Nephron (organoid): Measurements from ENCODE around the gene PRSS53.

ENCODE experiments used
- H3K27ac Mint-ChIP-seq, 3 experiments: 2 replicates each; pipeline ENCODE4 v1.8.0; 2020; ENCODE audit warnings: mixed read lengths in 3 of 3, mild to moderate bottlenecking in 2 of 3, moderate library complexity in 1 of 3
- H3K27me3 Mint-ChIP-seq: 2 replicates; pipeline ENCODE4 v1.8.0; 2021; ENCODE audit warnings: low read depth, mild to moderate bottlenecking, moderate library complexity, mixed read lengths
- H3K36me3 Mint-ChIP-seq: 2 replicates; pipeline ENCODE4 v1.8.0; 2020; ENCODE audit warnings: low read depth, mixed read lengths
- H3K4me1 Mint-ChIP-seq: 2 replicates; pipeline ENCODE4 v1.8.0; 2020; ENCODE audit warnings: mixed read lengths
- H3K4me3 Mint-ChIP-seq, 3 experiments: 2 replicates each; pipeline ENCODE4 v1.8.0; 2020; ENCODE audit warnings: mild to moderate bottlenecking in 3 of 3, mixed read lengths in 3 of 3, moderate library complexity in 2 of 3
- H3K9me3 Mint-ChIP-seq: 2 replicates; pipeline ENCODE4 v1.8.0; 2020; ENCODE audit warnings: mixed read lengths
- TF ChIP-seq, protein P1 (sequence below), 3 experiments: fragments of 200-600 bp; sonication (generic); IDR thresholded peaks; one replicate each; pipeline ENCODE4 v1.5.0; 2021; ENCODE audit warnings: antibody characterized with exemption in 3 of 3; ENCODE audit not compliant: unreplicated experiment in 3 of 3

Gene PRSS53

DNA sequence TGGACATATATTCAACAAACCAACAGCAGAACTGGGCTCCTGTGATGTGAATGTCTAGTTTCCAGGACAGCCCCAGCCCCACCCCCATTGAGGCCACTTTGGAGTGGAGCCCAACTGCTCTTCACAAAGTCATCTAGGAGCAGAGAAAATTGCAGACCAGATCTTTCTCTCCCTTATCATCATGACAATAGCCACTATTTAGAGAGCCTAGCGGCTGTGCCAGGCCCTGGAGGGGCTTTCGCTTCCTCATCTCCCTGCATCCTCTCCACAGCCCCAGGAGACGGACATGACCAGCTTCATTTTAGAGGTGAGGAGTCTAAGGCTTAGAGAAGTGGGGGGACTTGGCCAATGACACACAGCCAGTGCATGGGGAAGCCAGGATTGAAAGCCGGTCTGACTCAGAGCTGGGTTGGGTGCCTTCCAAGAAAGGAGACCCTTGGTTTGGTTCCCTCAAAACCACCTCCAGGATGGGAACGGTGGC, 45.4 kb upstream of the PRSS53 start:
- Mint-ChIP-seq H3K36me3 (peaks cover 21% of the 10 kb centered on the region), H3K27ac (peak overlapping the region; percentile 14 to 61 (median 57)), H3K4me3 (peak overlapping the region; percentile 61 to 83 (median 81)), H3K9me3 (no peaks in the 10 kb centered on the region), H3K4me1 (peaks cover 16% of the 10 kb centered on the region), H3K27me3 (no peaks in the 10 kb centered on the region)
- TF ChIP-seq, protein P1, sequence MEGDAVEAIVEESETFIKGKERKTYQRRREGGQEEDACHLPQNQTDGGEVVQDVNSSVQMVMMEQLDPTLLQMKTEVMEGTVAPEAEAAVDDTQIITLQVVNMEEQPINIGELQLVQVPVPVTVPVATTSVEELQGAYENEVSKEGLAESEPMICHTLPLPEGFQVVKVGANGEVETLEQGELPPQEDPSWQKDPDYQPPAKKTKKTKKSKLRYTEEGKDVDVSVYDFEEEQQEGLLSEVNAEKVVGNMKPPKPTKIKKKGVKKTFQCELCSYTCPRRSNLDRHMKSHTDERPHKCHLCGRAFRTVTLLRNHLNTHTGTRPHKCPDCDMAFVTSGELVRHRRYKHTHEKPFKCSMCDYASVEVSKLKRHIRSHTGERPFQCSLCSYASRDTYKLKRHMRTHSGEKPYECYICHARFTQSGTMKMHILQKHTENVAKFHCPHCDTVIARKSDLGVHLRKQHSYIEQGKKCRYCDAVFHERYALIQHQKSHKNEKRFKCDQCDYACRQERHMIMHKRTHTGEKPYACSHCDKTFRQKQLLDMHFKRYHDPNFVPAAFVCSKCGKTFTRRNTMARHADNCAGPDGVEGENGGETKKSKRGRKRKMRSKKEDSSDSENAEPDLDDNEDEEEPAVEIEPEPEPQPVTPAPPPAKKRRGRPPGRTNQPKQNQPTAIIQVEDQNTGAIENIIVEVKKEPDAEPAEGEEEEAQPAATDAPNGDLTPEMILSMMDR (IDR thresholded peaks at IDR 0.05; ENCODE audit: unreplicated experiment in 3 of 3): no peak

DNA sequence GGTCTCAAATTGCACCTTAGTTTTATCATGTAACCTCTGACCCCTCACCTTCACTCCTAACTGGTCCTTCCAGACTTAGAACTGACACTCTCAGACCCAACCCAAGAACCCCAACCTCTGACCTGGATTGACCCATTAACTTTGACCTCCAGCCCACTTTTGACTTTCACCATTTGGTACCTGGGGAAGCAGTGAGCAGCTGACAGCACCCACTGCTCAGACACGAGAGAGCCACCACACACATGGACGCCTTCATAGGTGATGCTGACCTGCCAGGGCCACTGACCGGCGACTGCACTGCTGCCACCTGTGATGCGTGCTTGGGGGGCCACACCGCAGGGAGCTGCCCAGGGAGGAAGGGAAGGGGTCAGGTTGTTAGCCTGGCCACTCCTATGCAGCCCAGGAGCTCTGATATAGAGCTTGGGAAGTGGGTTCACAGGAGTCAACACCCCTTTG, 44.3 kb upstream of the PRSS53 start:
- peaks cover 16% of the 10 kb centered on the region for H3K4me1 Mint-ChIP-seq
- no peaks in the 10 kb centered on the region for H3K27me3 Mint-ChIP-seq
- peaks cover 21% of the 10 kb centered on the region for H3K36me3 Mint-ChIP-seq
- H3K4me3 Mint-ChIP-seq: peak overlapping the region in 1 of 3 experiments; percentile 61
- peak overlapping the region; percentile 14 to 61 (median 57) for H3K27ac Mint-ChIP-seq
- TF ChIP-seq, protein P1 (IDR thresholded peaks at IDR 0.05; ENCODE audit: unreplicated experiment in 3 of 3): no peak
- H3K9me3 Mint-ChIP-seq: no peaks in the 10 kb centered on the region

DNA sequence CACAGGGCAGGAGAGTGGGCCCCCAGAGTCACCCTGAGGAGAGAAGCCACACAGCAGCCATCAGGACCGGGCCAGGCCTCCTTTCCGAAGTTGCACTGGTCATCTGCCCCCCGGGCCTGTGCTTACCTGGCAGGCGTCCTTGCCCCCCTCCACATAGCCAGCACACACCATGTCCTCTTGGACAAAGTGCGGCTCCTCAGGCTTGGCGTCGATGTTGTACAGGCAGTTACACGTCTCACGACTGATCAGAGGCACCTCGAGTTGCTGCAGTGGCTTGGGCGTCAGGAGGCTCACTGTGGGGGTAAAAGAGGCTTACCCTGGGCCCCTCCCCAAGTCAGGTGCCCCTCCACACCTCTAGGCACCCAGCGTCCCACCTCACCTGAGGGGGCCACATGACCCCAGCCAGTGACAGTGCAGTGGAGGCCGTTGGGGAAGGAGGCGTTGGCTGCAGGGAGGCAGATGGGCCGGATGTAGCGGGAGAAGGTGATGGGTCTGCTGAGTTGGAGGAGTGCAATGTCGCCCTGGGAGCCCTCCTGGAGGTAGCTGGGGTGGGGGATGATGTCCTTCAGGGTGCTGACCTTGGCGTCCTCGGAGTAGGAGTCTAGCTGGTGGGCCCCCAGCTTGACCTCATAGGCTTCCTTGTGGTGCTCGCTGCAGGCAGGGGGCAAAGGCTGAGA, 43.7 kb upstream of the PRSS53 start:
- Mint-ChIP-seq H3K27me3 (no peaks in the 10 kb centered on the region), H3K9me3 (no peaks in the 10 kb centered on the region), H3K4me1 (peaks cover 16% of the 10 kb centered on the region), H3K36me3 (peaks cover 21% of the 10 kb centered on the region), H3K27ac (peak overlapping the region in 1 of 3 experiments; percentile 57), H3K4me3 (no peak overlapping the region)
- TF ChIP-seq, protein P1 (IDR thresholded peaks at IDR 0.05; ENCODE audit: unreplicated experiment in 3 of 3): no peak

DNA sequence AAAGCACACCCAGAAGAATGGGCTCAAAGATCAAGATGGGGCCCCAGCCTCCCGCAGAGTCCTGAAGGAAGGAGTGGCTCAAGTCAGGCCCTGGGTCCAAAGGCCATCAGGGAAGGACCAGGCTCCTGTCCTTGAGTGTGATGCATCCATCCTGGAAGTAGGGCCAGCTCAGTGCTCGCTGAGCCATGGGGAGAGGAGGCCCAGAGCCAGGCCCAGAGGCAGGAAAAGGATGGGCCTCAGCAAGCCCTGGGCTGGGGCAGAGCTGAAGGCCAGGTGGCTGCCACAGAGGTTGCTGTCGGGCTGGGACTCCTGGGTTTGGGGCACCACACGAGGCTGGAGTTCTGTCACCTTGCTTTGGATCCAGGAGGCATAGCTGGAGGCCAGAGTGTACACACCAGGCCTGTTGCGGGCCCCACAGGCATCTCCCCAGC, 43.1 kb upstream of the PRSS53 start:
- H3K4me1 Mint-ChIP-seq: peaks cover 16% of the 10 kb centered on the region
- TF ChIP-seq, protein P1 (IDR thresholded peaks at IDR 0.05; ENCODE audit: unreplicated experiment in 3 of 3): no peak
- peak overlapping the region in 1 of 3 experiments; percentile 89 for H3K27ac Mint-ChIP-seq
- H3K4me3 Mint-ChIP-seq: no peak overlapping the region
- no peaks in the 10 kb centered on the region for H3K9me3 Mint-ChIP-seq
- H3K36me3 Mint-ChIP-seq: peaks cover 21% of the 10 kb centered on the region
- no peaks in the 10 kb centered on the region for H3K27me3 Mint-ChIP-seq

DNA sequence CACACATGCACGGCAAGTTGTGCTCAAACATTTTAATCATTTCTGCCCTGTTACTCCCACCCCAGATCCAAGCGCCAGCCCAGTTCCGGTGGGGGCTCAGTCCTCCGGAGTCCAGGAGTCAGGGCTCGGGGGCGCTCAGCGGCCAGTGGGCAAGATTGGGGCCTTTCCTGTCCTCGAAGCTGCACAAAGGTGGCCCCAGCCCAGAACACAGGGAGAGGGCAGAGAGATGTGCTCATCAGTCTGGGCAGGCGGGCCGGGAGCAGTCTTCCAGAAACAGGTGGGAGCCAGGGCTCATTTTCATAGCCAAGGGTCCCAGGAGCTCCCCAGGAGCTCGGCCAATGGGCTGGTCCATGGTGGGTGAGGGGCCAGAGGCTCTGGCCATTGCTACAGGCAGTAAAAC, 42.7 kb upstream of the PRSS53 start:
- peak overlapping the region in 1 of 3 experiments; percentile 25 for H3K4me3 Mint-ChIP-seq
- H3K9me3 Mint-ChIP-seq: no peaks in the 10 kb centered on the region
- H3K36me3 Mint-ChIP-seq: peaks cover 21% of the 10 kb centered on the region
- peak overlapping the region in 2 of 3 experiments; percentile 77 to 89 for H3K27ac Mint-ChIP-seq
- H3K27me3 Mint-ChIP-seq: no peaks in the 10 kb centered on the region
- TF ChIP-seq, protein P1 (IDR thresholded peaks at IDR 0.05; ENCODE audit: unreplicated experiment in 3 of 3): no peak
- peaks cover 16% of the 10 kb centered on the region for H3K4me1 Mint-ChIP-seq

DNA sequence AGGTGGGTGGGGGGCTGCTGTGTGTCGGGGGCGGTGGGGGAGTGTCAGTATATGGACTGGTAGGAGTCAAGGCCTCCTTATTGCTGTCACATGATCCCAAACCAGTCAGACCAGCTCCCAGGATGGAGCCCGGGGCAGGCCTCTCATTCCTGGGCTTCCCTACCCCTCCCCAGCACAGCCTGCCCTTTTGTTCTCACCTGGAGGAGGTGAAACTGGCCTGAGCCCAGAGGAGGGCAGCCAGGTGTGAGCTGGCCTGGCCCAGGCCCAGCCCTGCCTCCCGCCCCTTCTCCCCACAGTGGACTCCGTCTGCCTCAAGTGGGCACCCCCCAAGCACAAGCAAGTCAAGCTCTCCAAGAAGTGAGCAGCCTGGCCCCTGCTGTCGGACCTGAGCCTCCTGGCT, 42.2 kb upstream of the PRSS53 start:
- H3K4me1 Mint-ChIP-seq: peaks cover 12% of the 10 kb centered on the region
- peaks cover 26% of the 10 kb centered on the region for H3K36me3 Mint-ChIP-seq
- no peaks in the 10 kb centered on the region for H3K9me3 Mint-ChIP-seq
- H3K27ac Mint-ChIP-seq: peak overlapping the region; percentile 77 to 89 (median 78)
- TF ChIP-seq, protein P1 (IDR thresholded peaks at IDR 0.05; ENCODE audit: unreplicated experiment in 3 of 3): no peak
- H3K4me3 Mint-ChIP-seq: peak overlapping the region in 1 of 3 experiments; percentile 25
- H3K27me3 Mint-ChIP-seq: no peaks in the 10 kb centered on the region
